ENCODE measurements around the gene NDOR1. TPM values are rescaled to one million over a fixed set of nuclear protein-coding genes. Genes with fewer than 3 reads are reported as not detected.

NDOR1 gene
- total RNA-seq, 1 donor from 2014 or later = 31.6 TPM

GRCh38 chr9:137224830-137225694 lies 19.6 kb downstream of the NDOR1 start, which contains the start of gene CYSRT1:
TSS of gene CYSRT1 (plus strand) at chr9:137225174. CDS start at chr9:137225622, 448 bp downstream.
- Mint-ChIP-seq H3K27me3 (ENCODE audit: unreplicated experiment) (peaks cover 2% of the 10 kb centered on the region), H3K27ac (ENCODE audit: unreplicated experiment) (no peak within 1 kb of the TSS), H3K36me3 (ENCODE audit: unreplicated experiment) (no peaks in the 10 kb centered on the region), H3K4me1 (ENCODE audit: low read depth, unreplicated experiment) (peaks cover 2% of the 10 kb centered on the region), H3K4me3 (ENCODE audit: unreplicated experiment) (peak within 1 kb of the TSS; percentile 63), H3K9me3 (ENCODE audit: unreplicated experiment) (no peaks in the 10 kb centered on the region)
- TF ChIP-seq, protein P1, sequence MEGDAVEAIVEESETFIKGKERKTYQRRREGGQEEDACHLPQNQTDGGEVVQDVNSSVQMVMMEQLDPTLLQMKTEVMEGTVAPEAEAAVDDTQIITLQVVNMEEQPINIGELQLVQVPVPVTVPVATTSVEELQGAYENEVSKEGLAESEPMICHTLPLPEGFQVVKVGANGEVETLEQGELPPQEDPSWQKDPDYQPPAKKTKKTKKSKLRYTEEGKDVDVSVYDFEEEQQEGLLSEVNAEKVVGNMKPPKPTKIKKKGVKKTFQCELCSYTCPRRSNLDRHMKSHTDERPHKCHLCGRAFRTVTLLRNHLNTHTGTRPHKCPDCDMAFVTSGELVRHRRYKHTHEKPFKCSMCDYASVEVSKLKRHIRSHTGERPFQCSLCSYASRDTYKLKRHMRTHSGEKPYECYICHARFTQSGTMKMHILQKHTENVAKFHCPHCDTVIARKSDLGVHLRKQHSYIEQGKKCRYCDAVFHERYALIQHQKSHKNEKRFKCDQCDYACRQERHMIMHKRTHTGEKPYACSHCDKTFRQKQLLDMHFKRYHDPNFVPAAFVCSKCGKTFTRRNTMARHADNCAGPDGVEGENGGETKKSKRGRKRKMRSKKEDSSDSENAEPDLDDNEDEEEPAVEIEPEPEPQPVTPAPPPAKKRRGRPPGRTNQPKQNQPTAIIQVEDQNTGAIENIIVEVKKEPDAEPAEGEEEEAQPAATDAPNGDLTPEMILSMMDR (IDR thresholded peaks at IDR 0.05; ENCODE audit: partially characterized antibody, unreplicated experiment) = no peak
- no peak for DNase-seq

DNA sequence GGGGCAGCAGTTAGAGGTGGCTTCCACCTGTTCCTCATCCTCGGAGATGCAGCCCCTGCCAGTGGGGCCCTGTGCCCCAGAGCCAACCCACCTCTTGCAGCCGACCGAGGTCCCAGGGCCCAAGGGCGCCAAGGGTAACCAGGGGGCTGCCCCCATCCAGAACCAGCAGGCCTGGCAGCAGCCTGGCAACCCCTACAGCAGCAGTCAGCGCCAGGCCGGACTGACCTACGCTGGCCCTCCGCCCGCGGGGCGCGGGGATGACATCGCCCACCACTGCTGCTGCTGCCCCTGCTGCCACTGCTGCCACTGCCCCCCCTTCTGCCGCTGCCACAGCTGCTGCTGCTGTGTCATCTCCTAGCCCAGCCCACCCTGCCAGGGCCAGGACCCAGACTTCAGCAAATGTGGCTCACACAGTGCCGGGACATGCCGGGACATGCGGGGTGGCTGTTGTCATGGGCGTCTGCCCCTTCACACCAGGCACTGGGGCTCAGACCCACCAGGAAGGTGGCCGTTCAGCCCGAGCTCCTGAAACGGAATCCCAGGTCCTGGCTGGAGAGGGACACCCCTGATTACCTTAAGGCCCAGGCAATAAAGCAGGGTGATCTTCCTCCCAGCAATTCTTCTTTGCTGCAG lies 20.3 kb downstream of the NDOR1 start:
- TF ChIP-seq, protein P1 (IDR thresholded peaks at IDR 0.05; ENCODE audit: partially characterized antibody, unreplicated experiment) = no peak
- no peak overlapping the region for H3K27ac Mint-ChIP-seq (ENCODE audit: unreplicated experiment)
- no peak for DNase-seq
- no peaks in the 10 kb centered on the region for H3K9me3 Mint-ChIP-seq (ENCODE audit: unreplicated experiment)
- H3K4me1 Mint-ChIP-seq (ENCODE audit: low read depth, unreplicated experiment) = peaks cover 2% of the 10 kb centered on the region
- no peaks in the 10 kb centered on the region for H3K36me3 Mint-ChIP-seq (ENCODE audit: unreplicated experiment)
- H3K4me3 Mint-ChIP-seq (ENCODE audit: unreplicated experiment) = no peak overlapping the region
- peaks cover 2% of the 10 kb centered on the region for H3K27me3 Mint-ChIP-seq (ENCODE audit: unreplicated experiment)

GRCh38 chr9:137226338-137227053 lies 21.0 kb downstream of the NDOR1 start:
- Mint-ChIP-seq H3K4me1 (ENCODE audit: low read depth, unreplicated experiment) (peaks cover 2% of the 10 kb centered on the region), H3K27ac (ENCODE audit: unreplicated experiment) (no peak overlapping the region), H3K36me3 (ENCODE audit: unreplicated experiment) (no peaks in the 10 kb centered on the region), H3K4me3 (ENCODE audit: unreplicated experiment) (no peak overlapping the region), H3K27me3 (ENCODE audit: unreplicated experiment) (peaks cover 2% of the 10 kb centered on the region), H3K9me3 (ENCODE audit: unreplicated experiment) (no peaks in the 10 kb centered on the region)
- DNase-seq = no peak
- TF ChIP-seq, protein P1 (IDR thresholded peaks at IDR 0.05; ENCODE audit: partially characterized antibody, unreplicated experiment) = no peak

DNA sequence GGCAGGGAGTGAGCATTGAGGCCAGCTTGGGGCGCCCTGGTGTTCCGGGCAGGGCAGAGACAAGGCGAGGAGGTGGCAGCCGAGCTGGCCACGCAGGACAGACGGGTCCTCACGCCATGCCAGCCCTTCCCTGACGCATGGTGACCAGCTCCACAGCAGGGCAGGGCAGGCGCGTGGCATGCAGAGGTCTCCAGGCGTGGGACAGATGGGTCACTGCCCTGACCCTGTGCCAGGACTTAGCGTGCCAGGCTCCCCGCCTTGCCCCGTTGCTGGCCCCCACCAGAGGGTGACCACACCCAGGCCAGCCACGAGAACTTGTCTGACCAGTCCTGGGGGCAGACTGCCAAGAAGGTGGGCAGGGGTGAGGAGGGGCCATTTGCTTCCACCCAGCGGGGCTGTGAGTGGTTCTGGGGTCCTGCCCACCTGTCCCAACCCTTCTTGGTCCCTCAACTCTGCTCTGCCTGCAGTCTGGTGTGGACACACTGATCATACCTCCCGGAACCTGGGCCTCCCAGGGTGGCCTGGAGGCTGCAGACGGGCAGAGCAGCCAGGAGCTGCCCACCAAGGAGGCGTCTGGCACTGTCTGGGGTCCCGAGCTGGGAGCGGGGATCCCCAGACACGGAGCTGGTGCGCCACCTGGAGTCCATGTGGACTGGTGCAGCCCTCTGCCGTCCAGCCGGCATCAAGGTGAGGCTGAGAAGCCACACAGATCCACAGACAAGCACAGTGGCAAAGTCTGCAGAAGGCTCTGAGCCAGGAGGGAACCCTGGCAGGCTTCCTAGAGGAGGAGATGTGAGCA lies 21.8 kb downstream of the NDOR1 start, which contains the start of gene RNF224:
RNF224 (plus strand) TSS at position 449 of the 799 bp plus-strand sequence. CDS start 834 bp downstream, outside the sequence.
- Mint-ChIP-seq H3K36me3 (ENCODE audit: unreplicated experiment) (no peaks in the 10 kb centered on the region), H3K4me1 (ENCODE audit: low read depth, unreplicated experiment) (peaks cover 2% of the 10 kb centered on the region), H3K4me3 (ENCODE audit: unreplicated experiment) (no peak within 1 kb of the TSS), H3K27ac (ENCODE audit: unreplicated experiment) (no peak within 1 kb of the TSS), H3K9me3 (ENCODE audit: unreplicated experiment) (no peaks in the 10 kb centered on the region), H3K27me3 (ENCODE audit: unreplicated experiment) (peaks cover 2% of the 10 kb centered on the region)
- TF ChIP-seq, protein P1 (IDR thresholded peaks at IDR 0.05; ENCODE audit: partially characterized antibody, unreplicated experiment) = peak; percentile 86
- peak; percentile 91 for DNase-seq
